Sigmoid colon (tissue), 4 donors: ENCODE measurements around the gene ASPG.

Experiments
- POLR2A ChIP-seq, 2 donors: fragments of 450-650 bp; IDR thresholded peaks; one replicate each; pipeline ENCODE4 v1.6.1; 2016; ENCODE audit warnings: antibody characterized with exemption in 2 of 2, mild to moderate bottlenecking in 2 of 2, moderate library complexity in 2 of 2
- POLR2AphosphoS5 ChIP-seq, 4 donors: sonication (generic); formaldehyde crosslinking; IDR thresholded peaks; one replicate each; pipeline ENCODE4 v1.6.1; 2017; ENCODE audit warnings: antibody characterized with exemption in 4 of 4
- TF ChIP-seq, protein P1 (sequence below), 4 experiments: fragments of 450-650 bp in 3 of 4; fragments of 200-600 bp in 1 of 4; IDR thresholded peaks; one replicate each; pipeline ENCODE4 v1.5.1; 2016 to 2019; ENCODE audit warnings: antibody characterized with exemption in 4 of 4, mild to moderate bottlenecking in 3 of 4, moderate library complexity in 2 of 4

DNA sequence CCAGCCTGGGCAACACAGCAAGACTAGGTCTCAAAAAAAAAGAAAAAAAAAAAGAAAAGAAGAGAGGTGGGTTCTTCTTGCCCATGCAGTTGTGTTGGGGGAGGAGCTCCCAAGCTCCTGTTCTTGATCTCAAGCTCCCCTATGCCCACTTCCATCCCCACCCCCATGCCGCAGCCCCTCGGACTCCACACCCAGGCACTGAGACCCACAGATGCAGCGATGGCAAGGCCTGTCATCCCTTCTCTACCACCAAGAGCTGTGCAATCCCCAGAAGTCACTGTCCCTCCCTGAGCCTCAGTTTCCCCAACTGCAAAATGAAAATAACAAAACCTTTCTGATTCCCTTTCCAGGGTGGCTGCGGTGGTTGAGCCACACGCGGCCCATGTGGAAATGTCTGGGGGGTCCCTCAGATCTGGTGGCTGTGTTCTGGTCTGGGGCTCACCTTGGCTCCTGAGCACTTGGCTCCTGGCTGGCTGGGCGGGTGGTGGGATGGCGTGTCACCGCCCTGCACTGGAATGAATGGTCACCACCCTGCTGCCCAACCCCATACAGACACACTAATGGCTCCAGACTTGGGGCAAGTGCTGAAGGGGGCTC, 30.3 kb downstream of the ASPG start:
- TF ChIP-seq POLR2A (IDR thresholded peaks at IDR 0.05) (no peak), POLR2AphosphoS5 (IDR thresholded peaks at IDR 0.05) (no peak)
- TF ChIP-seq, protein P1, sequence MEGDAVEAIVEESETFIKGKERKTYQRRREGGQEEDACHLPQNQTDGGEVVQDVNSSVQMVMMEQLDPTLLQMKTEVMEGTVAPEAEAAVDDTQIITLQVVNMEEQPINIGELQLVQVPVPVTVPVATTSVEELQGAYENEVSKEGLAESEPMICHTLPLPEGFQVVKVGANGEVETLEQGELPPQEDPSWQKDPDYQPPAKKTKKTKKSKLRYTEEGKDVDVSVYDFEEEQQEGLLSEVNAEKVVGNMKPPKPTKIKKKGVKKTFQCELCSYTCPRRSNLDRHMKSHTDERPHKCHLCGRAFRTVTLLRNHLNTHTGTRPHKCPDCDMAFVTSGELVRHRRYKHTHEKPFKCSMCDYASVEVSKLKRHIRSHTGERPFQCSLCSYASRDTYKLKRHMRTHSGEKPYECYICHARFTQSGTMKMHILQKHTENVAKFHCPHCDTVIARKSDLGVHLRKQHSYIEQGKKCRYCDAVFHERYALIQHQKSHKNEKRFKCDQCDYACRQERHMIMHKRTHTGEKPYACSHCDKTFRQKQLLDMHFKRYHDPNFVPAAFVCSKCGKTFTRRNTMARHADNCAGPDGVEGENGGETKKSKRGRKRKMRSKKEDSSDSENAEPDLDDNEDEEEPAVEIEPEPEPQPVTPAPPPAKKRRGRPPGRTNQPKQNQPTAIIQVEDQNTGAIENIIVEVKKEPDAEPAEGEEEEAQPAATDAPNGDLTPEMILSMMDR (IDR thresholded peaks at IDR 0.05) = no peak
